MM.1S (cell line): ENCODE measurements around the gene HES1.

Experiments used
- DNase-seq: peaks from one replicate; pipeline ENCODE4 v3.0.0-alpha.2; 2015
- H2AFZ ChIP-seq: fragments of 300-600 bp; sonication (generic); 2 replicates; pipeline ENCODE4 v1.6.0; 2016; ENCODE audit warnings: antibody characterized with exemption, low read length
- H3F3A ChIP-seq: fragments of 300-600 bp; sonication (generic); 2 replicates; pipeline ENCODE4 v1.6.1; 2016; ENCODE audit warnings: mild to moderate bottlenecking, antibody characterized with exemption, low read length, moderate library complexity, mixed read lengths; ENCODE audit not compliant: insufficient read depth
- H3K27ac ChIP-seq: fragments of 300-600 bp; sonication (generic); 2 replicates; pipeline ENCODE4 v1.5.1; 2016; ENCODE audit warnings: mild to moderate bottlenecking, low read length
- H3K27me3 ChIP-seq: fragments of 300-600 bp; sonication (generic); replicated peaks from 2 replicates; pipeline ENCODE4 v1.6.0; 2016; ENCODE audit warnings: low read length; ENCODE audit not compliant: insufficient read depth
- H3K36me3 ChIP-seq: fragments of 300-600 bp; sonication (generic); replicated peaks from 2 replicates; pipeline ENCODE4 v1.6.1; 2016; ENCODE audit warnings: mild to moderate bottlenecking, low read length, mixed read lengths; ENCODE audit not compliant: insufficient read depth
- H3K4me1 ChIP-seq: fragments of 300-600 bp; sonication (generic); 2 replicates; pipeline ENCODE4 v1.6.1; 2016; ENCODE audit warnings: low read length, mixed read lengths
- H3K4me2 ChIP-seq: fragments of 300-600 bp; sonication (generic); 2 replicates; pipeline ENCODE4 v1.6.0; 2016; ENCODE audit warnings: low read depth, low read length
- H3K4me3 ChIP-seq: fragments of 300-600 bp; sonication (generic); 2 replicates; pipeline ENCODE4 v1.5.1; 2016; ENCODE audit warnings: low read length, mixed read lengths
- H3K79me2 ChIP-seq: fragments of 300-600 bp; sonication (generic); 2 replicates; pipeline ENCODE4 v1.6.1; 2016; ENCODE audit warnings: mixed run types, low read length, mixed read lengths
- H3K9ac ChIP-seq: fragments of 300-600 bp; sonication (generic); 2 replicates; pipeline ENCODE4 v1.6.1; 2016; ENCODE audit warnings: low read length, mixed read lengths
- H3K9me2 ChIP-seq: fragments of 300-600 bp; sonication (generic); replicated peaks from 2 replicates; pipeline ENCODE4 v1.6.1; 2016; ENCODE audit warnings: mild to moderate bottlenecking, low read length, mixed read lengths; ENCODE audit not compliant: insufficient read depth
- H3K9me3 ChIP-seq: fragments of 300-600 bp; sonication (generic); replicated peaks from 2 replicates; pipeline ENCODE4 v1.6.1; 2016; ENCODE audit warnings: mild to moderate bottlenecking, low read length, mixed read lengths; ENCODE audit not compliant: insufficient read depth
- H4K20me1 ChIP-seq: fragments of 300-600 bp; sonication (generic); 2 replicates; pipeline ENCODE4 v1.6.1; 2016; ENCODE audit warnings: mild to moderate bottlenecking, low read length, moderate library complexity, mixed read lengths; ENCODE audit not compliant: insufficient read depth
- CTCF ChIP-seq: fragments of 300-600 bp; sonication (generic); IDR thresholded peaks from 2 replicates; pipeline ENCODE4 v1.5.1; 2016; ENCODE audit warnings: antibody characterized with exemption, low read length, mixed read lengths
- EZH2 ChIP-seq: fragments of 300-600 bp; sonication (generic); optimal IDR thresholded peaks from 2 replicates; pipeline ENCODE3; 2017; ENCODE audit warnings: low read depth, mild to moderate bottlenecking, antibody characterized with exemption, low read length, mixed read lengths
- EZH2phosphoT487 ChIP-seq: fragments of 300-600 bp; sonication (generic); IDR thresholded peaks from 2 replicates; pipeline ENCODE4 v1.6.1; 2018; ENCODE audit warnings: antibody characterized with exemption, low read length

HES1 gene

GRCh38 chr3:194170793-194171192, 34.8 kb downstream of the HES1 start:
- H3K9me3 ChIP-seq = no peaks in the 10 kb centered on the region
- H3K36me3 ChIP-seq = no peaks in the 10 kb centered on the region
- no peak overlapping the region for H2AFZ ChIP-seq
- no peak overlapping the region for H3K4me3 ChIP-seq
- H3K4me2 ChIP-seq = no peak overlapping the region
- no peak for TF ChIP-seq EZH2
- TF ChIP-seq CTCF = no peak
- TF ChIP-seq EZH2phosphoT487 = no peak
- H3K9me2 ChIP-seq = no peaks in the 10 kb centered on the region
- no peaks in the 10 kb centered on the region for H4K20me1 ChIP-seq
- no peaks in the 10 kb centered on the region for H3K79me2 ChIP-seq
- H3F3A ChIP-seq = no peaks in the 10 kb centered on the region
- H3K4me1 ChIP-seq = no peaks in the 10 kb centered on the region
- no peaks in the 10 kb centered on the region for H3K27me3 ChIP-seq
- H3K27ac ChIP-seq = no peak overlapping the region
- no peak overlapping the region for H3K9ac ChIP-seq
- no peak for DNase-seq

DNA sequence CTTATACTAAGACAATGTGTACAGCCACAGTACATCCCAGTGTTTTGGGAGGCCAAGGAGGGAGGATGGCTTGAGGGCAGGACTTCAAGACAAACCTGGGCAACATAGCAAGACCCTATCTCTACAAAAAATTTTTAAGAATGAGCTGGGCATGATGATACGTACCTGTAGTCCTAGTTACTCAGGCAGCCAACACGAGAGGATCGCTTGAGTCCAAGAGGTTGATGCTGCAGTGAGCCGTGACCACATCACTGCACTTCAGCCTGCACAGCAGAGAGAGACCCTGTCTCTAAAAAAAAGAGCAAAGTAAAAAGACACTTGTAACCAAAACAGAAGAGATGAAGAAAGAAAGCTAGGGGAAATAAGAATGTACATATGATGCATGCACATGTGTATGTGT, 38.5 kb downstream of the HES1 start:
- Histone ChIP-seq H3K9ac (no peak overlapping the region), H3K4me3 (no peak overlapping the region), H3F3A (no peaks in the 10 kb centered on the region), H3K36me3 (no peaks in the 10 kb centered on the region), H3K4me1 (peaks cover 4% of the 10 kb centered on the region), H2AFZ (no peak overlapping the region), H4K20me1 (no peaks in the 10 kb centered on the region), H3K79me2 (no peaks in the 10 kb centered on the region), H3K27ac (no peak overlapping the region), H3K9me2 (no peaks in the 10 kb centered on the region), H3K27me3 (no peaks in the 10 kb centered on the region), H3K9me3 (no peaks in the 10 kb centered on the region), H3K4me2 (no peak overlapping the region)
- DNase-seq = no peak
- TF ChIP-seq EZH2 (no peak), EZH2phosphoT487 (no peak), CTCF (no peak)

DNA sequence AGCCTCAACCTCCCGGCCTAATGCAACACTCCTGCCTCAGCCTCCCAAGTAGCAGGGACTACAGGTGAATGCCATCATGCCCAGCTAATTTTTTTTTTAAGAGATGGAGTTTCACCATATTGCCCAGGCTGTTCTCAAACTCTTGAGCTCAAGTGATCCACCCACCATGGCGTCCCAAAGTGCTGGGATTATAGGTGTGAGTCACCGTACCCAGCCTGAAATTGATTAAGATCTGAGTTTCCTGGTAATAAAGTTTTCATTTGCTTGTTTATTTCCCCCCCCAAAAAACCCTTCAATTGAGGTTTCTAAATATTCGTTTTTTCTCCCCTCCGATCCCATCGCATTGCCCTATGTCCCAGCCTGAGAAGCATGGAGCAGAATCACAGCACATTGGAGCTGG, 39.0 kb downstream of the HES1 start:
- no peaks in the 10 kb centered on the region for H3K27me3 ChIP-seq
- no peaks in the 10 kb centered on the region for H3K9me3 ChIP-seq
- H3K36me3 ChIP-seq = no peaks in the 10 kb centered on the region
- no peaks in the 10 kb centered on the region for H3K79me2 ChIP-seq
- H3F3A ChIP-seq = no peaks in the 10 kb centered on the region
- H3K27ac ChIP-seq = no peak overlapping the region
- TF ChIP-seq EZH2 (no peak), CTCF (no peak)
- H3K9me2 ChIP-seq = no peaks in the 10 kb centered on the region
- H4K20me1 ChIP-seq = no peaks in the 10 kb centered on the region
- H3K9ac ChIP-seq = no peak overlapping the region
- no peak overlapping the region for H2AFZ ChIP-seq
- no peak overlapping the region for H3K4me3 ChIP-seq
- DNase-seq = no peak
- no peak overlapping the region for H3K4me2 ChIP-seq
- H3K4me1 ChIP-seq = peaks cover 4% of the 10 kb centered on the region
